GM18867 (cell line): ENCODE results near the gene NECTIN1.

Source experiments
- ATAC-seq: cut with Tn5 transposase; IDR thresholded peaks from one replicate; pipeline ENCODE4 v1.9.1; 2021; ENCODE audit warnings: mild to moderate bottlenecking, moderate library complexity; ENCODE audit not compliant: unreplicated experiment

Gene NECTIN1

GRCh38 chr11:119624102-119624615 lies 104.8 kb downstream of the NECTIN1 start:
- ATAC-seq: no peak

GRCh38 chr11:119623682-119624081 lies 105.3 kb downstream of the NECTIN1 start:
- ATAC-seq: no peak

GRCh38 chr11:119622454-119623143 lies 106.4 kb downstream of the NECTIN1 start:
- no peak for ATAC-seq

GRCh38 chr11:119619665-119620064 lies 109.3 kb downstream of the NECTIN1 start:
- ATAC-seq: no peak

- ATAC-seq: no peak
Observed at GRCh38 chr11:119618208-119618909, 110.6 kb downstream of the NECTIN1 start.

GRCh38 chr11:119617340-119617713 lies 111.7 kb downstream of the NECTIN1 start:
- ATAC-seq: no peak

- no peak for ATAC-seq
Observed at GRCh38 chr11:119616586-119617339, 112.2 kb downstream of the NECTIN1 start.

GRCh38 chr11:119615882-119616196 lies 113.2 kb downstream of the NECTIN1 start:
- no peak for ATAC-seq

- ATAC-seq: no peak
Observed at GRCh38 chr11:119615003-119615881, 113.8 kb downstream of the NECTIN1 start.

GRCh38 chr11:119614222-119615002 lies 114.6 kb downstream of the NECTIN1 start:
- ATAC-seq: no peak

GRCh38 chr11:119612814-119613213 lies 116.2 kb downstream of the NECTIN1 start:
- no peak for ATAC-seq

- no peak for ATAC-seq
Observed at GRCh38 chr11:119610836-119611426, 118.1 kb downstream of the NECTIN1 start.

- ATAC-seq: no peak
Observed at GRCh38 chr11:119608781-119609180, 120.2 kb downstream of the NECTIN1 start.

- ATAC-seq: no peak
Observed at GRCh38 chr11:119608201-119608600, 120.8 kb downstream of the NECTIN1 start.

GRCh38 chr11:119607726-119608125 lies 121.3 kb downstream of the NECTIN1 start:
- ATAC-seq: no peak

- ATAC-seq: no peak
Observed at GRCh38 chr11:119605137-119605665, 123.8 kb downstream of the NECTIN1 start.

GRCh38 chr11:119602745-119603373 lies 126.1 kb downstream of the NECTIN1 start:
- no peak for ATAC-seq

GRCh38 chr11:119599864-119600541 lies 129.0 kb downstream of the NECTIN1 start:
- ATAC-seq: no peak
